HepG2 (cell line): ENCODE measurements around the gene PGAP3. TPM values are rescaled to one million over a fixed set of nuclear protein-coding genes. Genes with fewer than 3 reads are reported as not detected.

Source experiments
- ATAC-seq: fragments of 200-7000 bp; cut with Tn5 transposase; 3 replicates; pipeline ENCODE4 v1.9.1; 2020; ENCODE audit warnings: mild to moderate bottlenecking, moderate library complexity
- BruUV-seq: library from RNA; stranded (reverse); fragments of 400-500 nt; replicated peaks from 2 replicates; lab custom pipeline; 2021; lab: Mats Ljungman, UMichigan
- CTCF ChIA-PET: fragments of 300-600 bp; formaldehyde crosslinking; extraction: SDS; loops from one replicate; lab custom pipeline; 2021; ENCODE audit warnings: low total read pairs, inconsistent platforms, low intra/inter-chr PET ratio; lab: Yijun Ruan, JAX
- POLR2A ChIA-PET: fragments of 350-600 bp; sonication (Branson Sonifier 250); formaldehyde crosslinking; loops from one replicate; lab custom pipeline; 2020; ENCODE audit warnings: antibody characterized with exemption, inconsistent platforms; lab: Yijun Ruan, JAX
- DNase-seq: peaks from one replicate; pipeline ENCODE4 v3.0.0-alpha.2; 2015; ENCODE audit warnings: low spot score
- FAIRE-seq: peaks from 3 replicates; lab custom pipeline; 2011; peaks lifted over from hg19 to GRCh38; lab: Jason Lieb, UNC
- H2AFZ ChIP-seq: one replicate; pipeline ENCODE4 v1.6.1; 2011; ENCODE audit warnings: low read length, inconsistent platforms
- H3K27ac ChIP-seq: fragments of 300-600 bp; 3 replicates; pipeline ENCODE4 v1.8.0; 2011; ENCODE audit warnings: mixed run types, mild to moderate bottlenecking, mixed read lengths, low read length, inconsistent platforms; ENCODE audit not compliant: insufficient read depth; ENCODE audit errors: extremely low read length
- H3K27me3 ChIP-seq, 2 experiments: fragments of 200-600 bp in 1 of 2; 2 replicates in 1 of 2; 3 replicates in 1 of 2; pipeline versions ENCODE4 v1.6.0 to v1.8.0; 2011; ENCODE audit warnings: low read length in 2 of 2, mild to moderate bottlenecking in 2 of 2, moderate library complexity in 2 of 2, inconsistent platforms in 1 of 2; ENCODE audit not compliant: insufficient read depth in 2 of 2, control insufficient read depth in 1 of 2
- H3K36me3 ChIP-seq, 2 experiments: fragments of 200-600 bp in 1 of 2; replicated peaks in 1 of 2; 2 replicates in 1 of 2; 3 replicates in 1 of 2; pipeline versions ENCODE4 v1.5.1 to v1.8.0; 2011; ENCODE audit warnings: low read length in 2 of 2, inconsistent platforms in 1 of 2; ENCODE audit not compliant: insufficient read depth in 2 of 2, control insufficient read depth in 1 of 2
- H3K4me1 ChIP-seq: 2 replicates; pipeline ENCODE4 v1.5.1; 2012; ENCODE audit warnings: low read length, inconsistent platforms; ENCODE audit not compliant: insufficient read depth
- H3K4me2 ChIP-seq: 2 replicates; pipeline ENCODE4 v1.6.0; 2011; ENCODE audit warnings: low read depth, low read length, inconsistent platforms
- H3K4me3 ChIP-seq, 3 experiments: fragments of 200-600 bp in 1 of 3; sonication (generic), shearing (Covaris generic) in 1 of 3; replicated peaks in 1 of 3; 2 replicates each; pipeline ENCODE4 v1.5.1; 2011 to 2016; ENCODE audit warnings: low read length in 3 of 3, inconsistent platforms in 2 of 3, low read depth in 2 of 3, mild to moderate bottlenecking in 2 of 3, control low read depth in 1 of 3, mixed read lengths in 1 of 3; ENCODE audit not compliant: insufficient read depth in 1 of 3
- H3K79me2 ChIP-seq: one replicate; pipeline ENCODE4 v1.6.1; 2011; ENCODE audit warnings: low read length, inconsistent platforms; ENCODE audit not compliant: insufficient read depth
- H3K9ac ChIP-seq: 2 replicates; pipeline ENCODE4 v1.6.0; 2011; ENCODE audit warnings: mild to moderate bottlenecking, low read depth, low read length, inconsistent platforms; ENCODE audit not compliant: insufficient read depth
- H3K9me3 ChIP-seq: 2 replicates; pipeline ENCODE4 v1.5.1; 2012; ENCODE audit warnings: mild to moderate bottlenecking, low read length
- H4K20me1 ChIP-seq: 2 replicates; pipeline ENCODE4 v1.6.0; 2011; ENCODE audit warnings: inconsistent platforms, mild to moderate bottlenecking, low read length, moderate library complexity; ENCODE audit not compliant: insufficient read depth
- ATF2 ChIP-seq: sonication (generic); formaldehyde crosslinking; IDR thresholded peaks from 2 replicates; pipeline ENCODE4 v1.4.0; 2020; ENCODE audit warnings: missing genetic modification reagents
- NONO ChIP-seq, 2 experiments: fragments of 450-650 bp in 1 of 2; sonication (generic) in 1 of 2; formaldehyde crosslinking in 1 of 2; IDR thresholded peaks in 1 of 2; conservative IDR thresholded peaks in 1 of 2; 2 replicates each; pipeline versions ENCODE4 v1.6.1 to v1.8.0; 2017 to 2022; ENCODE audit warnings: mild to moderate bottlenecking in 1 of 2, missing genetic modification reagents in 1 of 2, moderate library complexity in 1 of 2
- NR2F2 ChIP-seq: IDR thresholded peaks from 2 replicates; pipeline ENCODE4 v1.6.1; 2012; ENCODE audit warnings: low read depth, inconsistent platforms, borderline replicate concordance
- SP1 ChIP-seq, 2 experiments: fragments of 450-650 bp in 1 of 2; sonication (generic) in 1 of 2; formaldehyde crosslinking in 1 of 2; IDR thresholded peaks; 2 replicates each; pipeline versions ENCODE4 v1.4.0 to v1.6.1; 2016 to 2020; ENCODE audit warnings: missing genetic modification reagents in 1 of 2
- TEF ChIP-seq: sonication (generic); formaldehyde crosslinking; IDR thresholded peaks from 2 replicates; pipeline ENCODE4 v1.5.0; 2020; ENCODE audit warnings: missing genetic modification reagents
- ZEB1 ChIP-seq: IDR thresholded peaks from 2 replicates; pipeline ENCODE4 v1.6.1; 2012; ENCODE audit warnings: mild to moderate bottlenecking, low read depth, inconsistent platforms; ENCODE audit not compliant: insufficient replicate concordance
- ZNF317 ChIP-seq: sonication (generic); formaldehyde crosslinking; IDR thresholded peaks from 2 replicates; pipeline ENCODE4 v1.5.0; 2020; ENCODE audit warnings: mild to moderate bottlenecking, missing genetic modification reagents
- ZNF550 ChIP-seq: sonication (generic); formaldehyde crosslinking; IDR thresholded peaks from 2 replicates; pipeline ENCODE4 v1.4.0; 2020; ENCODE audit warnings: mild to moderate bottlenecking, missing genetic modification reagents, borderline replicate concordance
- ZNF607 ChIP-seq: sonication (generic); formaldehyde crosslinking; IDR thresholded peaks from 2 replicates; pipeline ENCODE4 v1.5.1; 2020; ENCODE audit warnings: missing genetic modification reagents, mild to moderate bottlenecking, borderline replicate concordance
- ZNF639 ChIP-seq: conservative IDR thresholded peaks from 2 replicates; pipeline ENCODE4 v1.6.1; 2018; ENCODE audit warnings: missing genetic modification reagents
- WGBS: methylation state at CpG from one replicate; pipeline ENCODE4 v1.1.6; 2017; ENCODE audit warnings: low lambda C conversion rate; 5-methylcytosine and 5-hydroxymethylcytosine counted together
- in situ Hi-C: cut with HindIII; loops from 2 replicates; pipeline ENCODE4 v1.10.0; 2017; ENCODE audit warnings: low pct_unique_long_range_greater_than_20kb; ENCODE audit not compliant: extremely low pct_ligation_motif_present
- intact Hi-C: fragments of 100-400 bp; cut with micrococcal nuclease; formaldehyde crosslinking; loops from one replicate; pipeline ENCODE4 v1.10.0; 2022; ENCODE audit not compliant: unreplicated experiment
- polyA plus RNA-seq, 8 experiments: library from polyadenylated mRNA; depleted of rRNA in 3 of 8; stranded (reverse) in 7 of 8; unstranded in 1 of 8; fragments of >200 nt; fragmentation: Illumina TruSeq in 4 of 8; extraction: Trizol in 4 of 8; gene quantifications; 2 replicates each; pipeline versions ENCODE4 v1.2.1 to v1.2.3, GENCODE V29; 2011 to 2016; ENCODE audit warnings: low read depth in 4 of 8, missing spikeins in 1 of 8, mixed read lengths in 1 of 8; ENCODE audit not compliant: insufficient read depth in 1 of 8
- total RNA-seq, 5 experiments: library from RNA; depleted of rRNA; stranded (reverse); fragments of >200 nt; fragmentation: Illumina TruSeq; extraction: Trizol; gene quantifications; 2 replicates each; pipeline ENCODE4 v1.2.3, GENCODE V29; 2016; ENCODE audit warnings: low read depth in 1 of 5

The PGAP3 gene
- total and polyA plus RNA-seq, 2 of the 13 experiments (the other 11 are each of a cell fraction or from before 2014, with no cell fraction given): 11.9 to 14.6 TPM

GRCh38 chr17:39737206-39737759, 49.4 kb upstream of the PGAP3 start (continued):
- TF ChIP-seq SP1 (IDR thresholded peaks at IDR 0.05) (no peak), SP1 (CRISPR knock-in tag; IDR thresholded peaks at IDR 0.05) (peak; percentile 47; the same call in 1 of the 2 replicates), ZEB1 (no peak), ZNF607 (CRISPR knock-in tag) (no peak)

- peak overlapping the region; percentile 97 for H3K27ac ChIP-seq
- CTCF ChIA-PET: interaction anchor here (0.5 kb wide), 1 partner anchor 504 kb away, joined by 3 read pairs; no protein-coding TSS in a partner anchor
- peak overlapping the region; percentile 82 for H3K4me2 ChIP-seq
- BruUV-seq: no TSS peak
- FAIRE-seq: peak; percentile 78
- ATAC-seq: peak; percentile 13
- H4K20me1 ChIP-seq: peaks cover 7% of the 10 kb centered on the region; the same call in 1 of the 2 replicates
- peaks cover 35% of the 10 kb centered on the region for H3K4me1 ChIP-seq
- peak overlapping the region; percentile 89 to 96 (median 95); a peak in 5 of 6 replicates for H3K4me3 ChIP-seq
- peak; percentile 90 for DNase-seq
- H3K9me3 ChIP-seq: no peaks in the 10 kb centered on the region
- intact Hi-C loops: loop anchor here (10.0 kb wide), 1 partner anchor 272 kb away; the partner anchor contains the start of gene CDK12
- no peaks in the 10 kb centered on the region; a peak in 1 of 5 replicates for H3K36me3 ChIP-seq
- H3K27me3 ChIP-seq: no peaks in the 10 kb centered on the region; a peak in 1 of 5 replicates
- no peak overlapping the region for H2AFZ ChIP-seq
- in situ Hi-C loops: no loop called here
- H3K9ac ChIP-seq: peak overlapping the region; percentile 95
- peaks cover 30% of the 10 kb centered on the region for H3K79me2 ChIP-seq
- 3% methylated on average over 10 of the region's 10 CpGs for WGBS
- POLR2A ChIA-PET: interaction anchor here (0.6 to 2.4 kb wide), 13 partner anchors 12 to 244 kb away, joined by 3 to 44 read pairs (median 8); partner anchors contain the start of genes ERBB2, PGAP3 and PSMD3
- peak; percentile 92 for TF ChIP-seq NR2F2
- no peak for TF ChIP-seq NONO (IDR thresholded peaks at IDR 0.05)
- TF ChIP-seq NONO (CRISPR knock-in tag; conservative IDR thresholded peaks at IDR 0.05): 0 out of 2 replicates have a peak, but pooled peaks have one; percentile 63
- no peak for TF ChIP-seq ZNF639 (CRISPR knock-in tag)
- TF ChIP-seq ZNF550 (CRISPR knock-in tag): 0 out of 2 replicates have a peak, but pooled peaks have one; percentile 34
- no peak for TF ChIP-seq TEF
- TF ChIP-seq ATF2 (CRISPR knock-in tag): 0 out of 2 replicates have a peak, but pooled peaks have one; percentile 37
- peak; percentile 76 for TF ChIP-seq ZEB1
- TF ChIP-seq ZNF317 (CRISPR knock-in tag): peak; percentile 37; the same call in 1 of the 2 replicates
Observed at GRCh38 chr17:39736319-39737165, 48.7 kb upstream of the PGAP3 start.
